A549 treated with Hydrocortisone at 1 μM for 4 hours (cell line): ENCODE data around the gene CCDC54. TPM values are rescaled to one million over a fixed set of nuclear protein-coding genes. Genes with fewer than 3 reads are reported as not detected.

Source experiments
- total RNA-seq: library from RNA; stranded (reverse); fragments of 200-300 nt; extraction: Qiagen RNA extraction; gene quantifications from 5 replicates; pipeline ENCODE4 v1.2.3, GENCODE V29; 2022

The CCDC54 gene
- not detected in 5 replicates for total RNA-seq

DNA sequence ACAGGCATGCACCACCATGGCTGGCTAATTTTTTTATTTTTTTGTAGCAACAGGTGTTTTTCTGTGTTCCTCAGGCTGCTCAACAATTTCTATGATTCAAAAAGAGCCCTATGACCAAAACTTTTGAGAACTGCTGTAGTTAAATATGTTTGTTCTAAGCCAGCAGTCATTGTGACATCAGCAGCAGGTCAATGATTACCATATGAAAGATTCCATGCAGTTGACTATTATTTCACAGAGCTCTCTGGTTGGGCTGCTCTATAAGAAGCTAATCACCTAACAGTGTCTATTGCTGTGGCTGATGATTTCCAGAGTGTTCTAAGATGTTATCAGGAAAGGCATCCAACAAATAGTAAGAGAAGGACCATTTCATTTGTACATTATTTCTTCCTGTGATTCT is at the start of gene CCDC54:
TSS of gene CCDC54 (plus strand) at position 289 of the 400 bp plus-strand sequence. CDS start 149 bp downstream, outside the sequence.

Other genes starting within 250 kb of the CCDC54 start
- gene BBX, start 145.5 kb downstream of the CCDC54 start, total RNA-seq = 11.0 to 23.7 TPM (median 17.2 TPM) in 5 replicates